NCI-H1092 treated with DMSO at 0.1 percent for 48 hours (cell line): ENCODE data around the gene BTG1.
A peak's percentile ranks its signal among the peaks of the same experiment; 100 is the strongest.
"Not testable (repeated sequence)": the region's sequence is repeated elsewhere in the genome, so short reads cannot be mapped to it uniquely, and the experiment has no call there.

ENCODE experiments used
- DNase-seq: peaks from one replicate; lab custom pipeline; 2025; lab: John Stamatoyannopoulos, UW

BTG1 gene

GRCh38 chr12:92149563-92149962, 3.9 kb upstream of the BTG1 start:
- no peak for DNase-seq

GRCh38 chr12:92147491-92147890, 1.8 kb upstream of the BTG1 start:
- DNase-seq: no peak

- no peak for DNase-seq
Measured at GRCh38 chr12:92146497-92147224, 1.0 kb upstream of the BTG1 start.

- DNase-seq: no peak
Measured at GRCh38 chr12:92145481-92145730, 240 bp downstream of the BTG1 start.

- DNase-seq: peak; percentile 55
Measured at GRCh38 chr12:92144631-92145480, 790 bp downstream of the BTG1 start.

GRCh38 chr12:92143686-92144630, 1.7 kb downstream of the BTG1 start:
- DNase-seq: peak; percentile 55

GRCh38 chr12:92143258-92143657, 2.4 kb downstream of the BTG1 start:
- DNase-seq: no peak

GRCh38 chr12:92142251-92142926, 3.3 kb downstream of the BTG1 start:
- no peak for DNase-seq

GRCh38 chr12:92141591-92142121, 4.0 kb downstream of the BTG1 start:
- no peak for DNase-seq

GRCh38 chr12:92140896-92141536, 4.6 kb downstream of the BTG1 start:
- no peak for DNase-seq

GRCh38 chr12:92140156-92140555, 5.5 kb downstream of the BTG1 start:
- DNase-seq: no peak

- no peak for DNase-seq
Measured at GRCh38 chr12:92139634-92140150, 6.0 kb downstream of the BTG1 start.

GRCh38 chr12:92138626-92139025, 7.0 kb downstream of the BTG1 start:
- DNase-seq: no peak

GRCh38 chr12:92138144-92138543, 7.5 kb downstream of the BTG1 start:
- no peak for DNase-seq

GRCh38 chr12:92136965-92137721, 8.5 kb downstream of the BTG1 start:
- DNase-seq: no peak

- DNase-seq: no peak
Measured at GRCh38 chr12:92136026-92136730, 9.5 kb downstream of the BTG1 start.

- DNase-seq: not testable (repeated sequence)
Measured at GRCh38 chr12:92135541-92135940, 10.1 kb downstream of the BTG1 start.

GRCh38 chr12:92134638-92135274, 10.9 kb downstream of the BTG1 start:
- DNase-seq: no peak
